ENCODE measurements around the gene PLCH1.

PLCH1 gene

GRCh38 chr3:155602307-155602706 lies 142.6 kb downstream of the PLCH1 start:
- no peak for DNase-seq

GRCh38 chr3:155598671-155599070 lies 146.2 kb downstream of the PLCH1 start:
- DNase-seq, result no peak

GRCh38 chr3:155596615-155597014 lies 148.3 kb downstream of the PLCH1 start:
- DNase-seq, result no peak

- no peak for DNase-seq
Measured at GRCh38 chr3:155595371-155595770, 149.5 kb downstream of the PLCH1 start.

GRCh38 chr3:155594526-155595187 lies 150.2 kb downstream of the PLCH1 start:
- DNase-seq, result no peak

GRCh38 chr3:155587581-155587980 lies 157.3 kb downstream of the PLCH1 start:
- no peak for DNase-seq

GRCh38 chr3:155585384-155585783 lies 159.5 kb downstream of the PLCH1 start:
- no peak for DNase-seq

GRCh38 chr3:155581579-155581978 lies 163.3 kb downstream of the PLCH1 start:
- no peak for DNase-seq

GRCh38 chr3:155572085-155572484 lies 172.8 kb downstream of the PLCH1 start:
- DNase-seq, result no peak

DNA sequence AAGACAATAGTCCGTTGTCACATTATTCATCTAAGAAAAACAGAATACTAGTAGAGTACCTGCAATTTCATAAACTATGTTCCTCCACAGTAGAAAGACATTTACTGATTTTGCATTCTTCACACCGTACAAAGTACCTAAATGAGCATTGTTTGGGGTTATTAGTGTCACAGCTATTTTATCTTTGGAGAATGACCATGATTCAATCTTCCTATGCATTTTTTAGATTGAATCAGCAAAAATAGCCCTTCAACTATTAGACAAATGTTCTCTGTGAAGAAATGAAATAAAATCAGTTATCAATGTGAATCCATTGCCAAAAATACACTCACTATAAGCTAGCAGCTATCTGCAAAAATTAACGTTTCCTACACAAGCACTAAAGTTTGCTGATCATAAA lies 176.6 kb downstream of the PLCH1 start:
- no peak for DNase-seq

DNA sequence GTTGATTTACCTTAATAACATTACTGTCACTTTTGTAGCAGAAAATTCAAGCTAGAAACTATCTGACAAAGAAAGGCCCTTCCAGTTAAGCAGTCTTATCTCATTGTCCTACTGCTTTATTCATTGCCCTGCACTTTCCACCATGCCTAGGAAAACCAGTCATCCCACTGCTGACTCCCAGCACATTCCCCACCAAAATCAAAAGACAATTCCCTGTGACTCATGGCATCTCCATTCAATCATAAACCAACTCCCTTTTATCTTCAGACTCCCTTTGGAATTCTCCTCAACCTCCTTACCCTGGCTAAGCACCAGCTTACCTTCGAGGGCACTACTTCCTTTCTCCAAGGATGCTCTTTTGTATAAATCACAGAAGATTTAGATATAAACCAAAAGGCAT lies 184.3 kb downstream of the PLCH1 start:
- DNase-seq, result no peak

DNA sequence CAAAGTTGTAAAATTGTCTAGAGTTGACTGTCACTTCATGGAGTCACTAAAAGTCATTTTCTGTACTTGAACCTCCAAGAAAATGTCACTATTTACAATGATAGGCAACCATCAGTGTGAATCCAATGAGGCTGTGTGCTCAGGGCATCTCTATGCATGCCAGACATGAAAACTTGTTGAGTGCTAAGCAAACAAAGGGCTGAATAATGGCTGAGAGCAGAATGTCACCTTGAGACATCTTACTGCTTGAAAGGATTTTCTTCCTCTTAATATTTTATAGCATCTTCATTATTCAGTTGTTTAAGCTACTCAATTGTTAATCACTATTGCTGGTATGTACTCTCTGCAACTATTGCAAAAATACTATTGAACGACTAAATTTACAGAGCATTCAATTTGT lies 184.7 kb downstream of the PLCH1 start:
- no peak for DNase-seq

- DNase-seq, result no peak
Measured at GRCh38 chr3:155556531-155556930, 188.3 kb downstream of the PLCH1 start.

- DNase-seq, result no peak
Measured at GRCh38 chr3:155555479-155556060, 189.3 kb downstream of the PLCH1 start.

DNA sequence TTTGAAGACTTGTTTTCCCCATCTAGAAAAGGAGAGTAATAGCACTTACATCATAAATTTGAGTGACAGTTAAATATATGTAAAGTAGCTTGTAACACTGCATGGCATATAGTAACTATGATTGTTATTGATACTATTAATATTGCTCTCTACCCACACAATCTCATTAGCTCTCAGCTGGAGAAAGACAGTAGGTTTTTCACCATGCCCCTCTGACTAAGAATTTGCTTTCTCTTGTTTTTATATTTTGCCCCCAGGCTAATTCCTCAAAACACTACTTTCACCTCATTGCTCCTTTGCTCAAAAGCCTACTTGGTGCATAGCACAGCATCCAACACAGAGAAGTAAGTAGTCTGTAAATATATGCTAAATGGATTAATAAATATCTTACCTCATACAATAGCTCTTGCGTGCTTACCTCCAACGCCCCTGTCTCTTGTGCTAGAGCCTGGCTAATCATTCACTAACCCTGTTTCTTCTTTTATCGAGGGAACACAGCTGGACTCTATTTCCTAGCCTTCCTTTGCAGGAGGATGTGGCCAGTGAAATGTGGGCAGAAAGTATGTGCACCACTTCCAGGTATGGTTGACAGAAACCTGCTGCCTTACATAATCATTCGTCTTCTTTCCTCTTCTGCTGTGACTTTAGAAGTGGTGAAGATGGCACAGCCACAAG lies 190.0 kb downstream of the PLCH1 start:
- no peak for DNase-seq

DNA sequence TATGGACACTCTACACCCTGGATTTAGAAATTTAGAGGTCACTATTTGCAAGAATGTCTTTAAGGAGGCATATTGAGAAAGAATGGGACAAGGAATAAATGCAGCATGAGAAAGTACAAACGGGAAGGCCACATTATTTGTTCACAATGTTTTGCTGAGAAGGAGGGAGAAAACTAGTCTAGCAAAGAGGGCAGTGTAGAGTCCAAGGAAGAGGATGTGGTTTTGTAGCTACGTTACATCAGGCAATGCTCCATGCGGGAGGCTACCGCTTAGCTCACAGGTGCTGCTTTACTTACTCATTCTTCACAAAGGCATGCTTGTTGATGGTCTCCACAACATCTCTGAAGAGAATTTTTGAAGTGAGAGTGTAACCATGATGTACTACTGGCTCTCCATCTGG lies 191.1 kb downstream of the PLCH1 start:
- no peak for DNase-seq

GRCh38 chr3:155553326-155553725 lies 191.5 kb downstream of the PLCH1 start:
- no peak for DNase-seq

DNA sequence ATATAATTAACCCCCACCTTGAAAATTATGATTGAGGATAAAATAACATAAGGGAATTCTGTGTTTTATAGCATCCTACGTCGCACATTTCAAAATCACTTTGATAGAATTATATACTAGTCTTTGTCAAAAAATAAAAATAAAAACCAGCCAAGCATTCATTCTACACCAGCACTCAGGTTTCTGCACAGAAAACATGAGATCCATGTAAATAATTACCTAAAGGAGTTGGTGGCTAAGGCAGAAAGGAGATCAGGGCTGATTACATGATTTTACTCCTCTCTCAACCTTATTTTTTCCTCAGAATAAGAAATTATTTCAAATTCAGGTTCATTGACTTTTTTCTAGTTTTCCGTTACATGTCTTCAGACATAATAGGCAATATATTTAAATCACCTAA lies 194.5 kb downstream of the PLCH1 start:
- DNase-seq, result no peak

- no peak for DNase-seq
Measured at GRCh38 chr3:155549087-155549486, 195.8 kb downstream of the PLCH1 start.

- no peak for DNase-seq
Measured at GRCh38 chr3:155548195-155548594, 196.7 kb downstream of the PLCH1 start.

- DNase-seq, result no peak
Measured at GRCh38 chr3:155535098-155535497, 209.8 kb downstream of the PLCH1 start.

GRCh38 chr3:155528579-155528978 lies 216.3 kb downstream of the PLCH1 start:
- no peak for DNase-seq

DNA sequence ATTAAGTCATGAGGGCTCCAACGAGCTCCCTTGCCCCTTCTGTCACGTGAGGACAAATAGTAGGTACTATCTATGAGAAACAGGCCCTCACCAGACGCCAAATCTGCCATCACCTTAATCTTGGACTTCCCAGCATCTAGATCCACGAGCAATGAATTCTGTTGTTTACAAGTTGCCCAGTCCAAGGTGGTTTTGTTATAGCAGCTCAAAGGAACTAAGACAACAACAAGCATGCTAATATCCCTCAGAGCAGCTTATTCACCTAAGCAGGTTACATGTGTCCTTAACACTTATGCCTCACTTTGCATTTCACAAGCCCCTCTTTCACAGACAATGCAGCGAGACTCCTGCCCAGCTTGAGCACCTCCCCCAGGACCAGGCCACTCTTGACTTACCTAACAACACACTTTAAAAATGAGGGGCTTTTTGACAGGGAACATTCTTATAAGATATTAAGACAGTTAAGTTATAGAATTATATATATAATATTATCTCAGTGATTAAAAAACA lies 219.5 kb downstream of the PLCH1 start:
- DNase-seq, result no peak

- DNase-seq, result no peak
Measured at GRCh38 chr3:155520463-155520862, 224.4 kb downstream of the PLCH1 start.
